ENCODE results near the gene UBASH3A.

The UBASH3A gene

DNA sequence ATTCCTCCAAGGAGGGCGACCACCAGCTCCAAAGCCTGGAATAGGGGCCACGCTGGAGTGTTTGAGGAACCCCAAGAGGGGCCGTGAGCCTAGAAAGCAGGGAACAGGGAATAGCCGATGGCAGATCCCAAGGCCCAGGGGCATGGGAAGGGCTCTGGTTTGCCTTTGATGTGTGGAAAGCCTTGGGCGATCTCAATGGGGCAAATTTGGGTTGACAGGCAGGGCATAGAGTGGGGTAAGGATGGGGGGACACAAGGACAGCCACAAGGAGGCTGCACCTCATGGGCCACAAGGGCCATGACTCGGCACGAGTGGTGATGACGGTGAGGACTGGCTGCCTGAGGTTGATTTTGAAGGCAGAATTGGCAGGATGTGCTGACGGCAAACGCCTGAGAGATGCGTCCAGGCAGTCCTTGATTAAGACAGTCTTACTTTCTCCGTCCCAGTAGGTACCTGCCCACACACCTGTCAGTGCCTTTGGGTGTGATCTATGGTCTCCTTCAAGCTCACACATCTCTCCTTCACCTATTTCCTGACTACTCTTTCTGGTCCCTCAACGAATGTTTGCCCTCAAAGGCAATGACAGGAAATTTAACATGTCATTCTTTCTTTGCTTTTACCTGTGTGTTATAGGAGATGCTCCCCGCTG lies 5.8 kb upstream of the UBASH3A start:
- TF ChIP-seq, protein P1, sequence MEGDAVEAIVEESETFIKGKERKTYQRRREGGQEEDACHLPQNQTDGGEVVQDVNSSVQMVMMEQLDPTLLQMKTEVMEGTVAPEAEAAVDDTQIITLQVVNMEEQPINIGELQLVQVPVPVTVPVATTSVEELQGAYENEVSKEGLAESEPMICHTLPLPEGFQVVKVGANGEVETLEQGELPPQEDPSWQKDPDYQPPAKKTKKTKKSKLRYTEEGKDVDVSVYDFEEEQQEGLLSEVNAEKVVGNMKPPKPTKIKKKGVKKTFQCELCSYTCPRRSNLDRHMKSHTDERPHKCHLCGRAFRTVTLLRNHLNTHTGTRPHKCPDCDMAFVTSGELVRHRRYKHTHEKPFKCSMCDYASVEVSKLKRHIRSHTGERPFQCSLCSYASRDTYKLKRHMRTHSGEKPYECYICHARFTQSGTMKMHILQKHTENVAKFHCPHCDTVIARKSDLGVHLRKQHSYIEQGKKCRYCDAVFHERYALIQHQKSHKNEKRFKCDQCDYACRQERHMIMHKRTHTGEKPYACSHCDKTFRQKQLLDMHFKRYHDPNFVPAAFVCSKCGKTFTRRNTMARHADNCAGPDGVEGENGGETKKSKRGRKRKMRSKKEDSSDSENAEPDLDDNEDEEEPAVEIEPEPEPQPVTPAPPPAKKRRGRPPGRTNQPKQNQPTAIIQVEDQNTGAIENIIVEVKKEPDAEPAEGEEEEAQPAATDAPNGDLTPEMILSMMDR (IDR thresholded peaks at IDR 0.05; ENCODE audit: borderline replicate concordance, control extremely low read depth, extremely low read depth, insufficient read depth, missing control alignments): no peak
- in situ Hi-C loops (cut with MboI; ENCODE audit: low sequenced_read_pairs, unreplicated experiment): no loop called here
- no peak for DNase-seq (ENCODE audit: low spot score)

DNA sequence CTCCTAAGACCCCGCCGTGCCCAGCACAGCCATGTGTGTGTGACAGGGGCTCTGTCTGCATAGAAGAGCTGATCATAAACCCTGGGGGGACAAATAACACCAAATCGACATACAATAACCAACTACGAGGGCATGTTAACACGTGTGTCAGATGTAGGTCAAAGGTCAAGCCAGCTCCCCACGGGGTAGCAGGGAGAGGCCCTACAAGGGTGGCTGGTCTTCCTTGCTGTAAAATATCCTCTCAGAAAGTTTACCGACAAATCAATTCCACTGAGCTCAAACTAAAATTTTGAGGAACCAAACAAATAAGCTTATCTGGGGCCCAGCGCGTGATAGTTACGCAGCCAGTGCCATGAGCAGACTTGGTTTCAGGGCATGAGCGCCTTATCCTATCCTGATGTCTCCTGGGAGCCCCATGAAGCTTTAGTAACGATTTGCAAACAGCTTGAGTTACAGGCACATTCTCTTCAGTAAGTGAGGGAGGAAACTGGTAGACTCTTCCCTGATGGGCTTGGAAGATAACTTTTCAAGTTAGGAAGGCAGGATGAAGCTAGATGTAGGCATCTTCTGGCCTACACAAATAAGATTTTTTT lies 5.2 kb upstream of the UBASH3A start:
- in situ Hi-C loops (cut with MboI; ENCODE audit: low sequenced_read_pairs, unreplicated experiment): no loop called here
- TF ChIP-seq, protein P1 (IDR thresholded peaks at IDR 0.05; ENCODE audit: borderline replicate concordance, control extremely low read depth, extremely low read depth, insufficient read depth, missing control alignments): no peak
- no peak for DNase-seq (ENCODE audit: low spot score)

DNA sequence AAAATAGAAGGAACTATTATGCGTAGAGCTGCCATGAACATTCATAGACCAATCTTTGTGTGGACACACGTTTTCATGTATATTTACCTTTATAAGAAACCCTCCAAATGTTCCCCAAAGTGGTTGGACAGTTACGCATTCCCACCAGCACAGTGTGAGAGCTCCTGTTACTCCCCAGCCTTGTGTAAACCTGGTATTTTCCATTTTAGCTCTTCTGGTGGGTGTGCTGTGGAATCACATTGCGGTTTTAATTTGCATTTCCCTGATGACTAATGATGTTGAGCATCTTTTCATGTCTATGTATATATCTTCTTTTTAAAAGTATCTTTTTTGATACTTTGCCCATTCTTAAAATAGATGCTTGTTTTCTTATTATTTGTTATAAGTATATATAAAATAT lies 3.2 kb upstream of the UBASH3A start:
- DNase-seq (ENCODE audit: low spot score): no peak
- in situ Hi-C loops (cut with MboI; ENCODE audit: low sequenced_read_pairs, unreplicated experiment): no loop called here
- TF ChIP-seq, protein P1 (IDR thresholded peaks at IDR 0.05; ENCODE audit: borderline replicate concordance, control extremely low read depth, extremely low read depth, insufficient read depth, missing control alignments): no peak

DNA sequence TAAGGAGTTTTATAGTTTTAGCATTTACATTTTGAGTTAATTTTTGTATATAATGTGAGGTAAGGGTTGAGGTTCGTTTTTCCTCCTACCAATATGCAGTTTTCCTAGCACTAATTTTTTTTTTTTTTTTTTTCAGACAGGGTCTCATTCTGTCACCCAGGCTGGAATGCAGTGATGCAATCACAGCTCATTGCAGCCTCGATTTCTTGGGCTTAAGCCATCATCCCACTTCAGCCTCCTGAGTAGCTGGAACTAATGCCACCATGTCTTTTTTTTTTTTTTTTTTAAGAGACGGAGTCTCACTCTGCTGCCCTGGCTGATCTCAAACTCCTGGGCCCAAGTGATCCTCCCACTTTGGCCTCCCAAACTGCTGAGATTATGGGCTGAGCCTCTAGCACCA lies 2.5 kb upstream of the UBASH3A start:
- in situ Hi-C loops (cut with MboI; ENCODE audit: low sequenced_read_pairs, unreplicated experiment): no loop called here
- no peak for DNase-seq (ENCODE audit: low spot score)
- TF ChIP-seq, protein P1 (IDR thresholded peaks at IDR 0.05; ENCODE audit: borderline replicate concordance, control extremely low read depth, extremely low read depth, insufficient read depth, missing control alignments): no peak

DNA sequence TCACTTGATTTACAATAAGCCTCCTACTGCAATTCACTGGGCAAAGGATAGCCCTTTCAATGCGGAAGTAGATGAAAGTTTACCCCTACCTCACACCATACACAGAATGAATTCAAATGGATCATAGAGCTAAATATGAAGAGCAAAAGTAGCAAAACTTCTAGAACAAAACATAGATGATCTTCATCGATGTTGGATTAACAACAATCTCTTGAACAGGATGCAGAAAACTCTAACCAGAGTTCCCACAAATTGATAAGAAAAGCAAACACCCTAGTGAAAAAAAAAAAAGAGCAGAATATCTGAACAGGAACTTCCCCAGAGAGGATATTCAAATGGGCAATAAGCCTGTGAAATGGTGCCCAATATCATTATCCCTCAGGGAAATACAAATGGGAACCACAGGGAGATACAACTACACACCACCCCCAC lies 1.9 kb upstream of the UBASH3A start:
- TF ChIP-seq, protein P1 (IDR thresholded peaks at IDR 0.05; ENCODE audit: borderline replicate concordance, control extremely low read depth, extremely low read depth, insufficient read depth, missing control alignments): no peak
- no peak for DNase-seq (ENCODE audit: low spot score)
- in situ Hi-C loops (cut with MboI; ENCODE audit: low sequenced_read_pairs, unreplicated experiment): no loop called here

DNA sequence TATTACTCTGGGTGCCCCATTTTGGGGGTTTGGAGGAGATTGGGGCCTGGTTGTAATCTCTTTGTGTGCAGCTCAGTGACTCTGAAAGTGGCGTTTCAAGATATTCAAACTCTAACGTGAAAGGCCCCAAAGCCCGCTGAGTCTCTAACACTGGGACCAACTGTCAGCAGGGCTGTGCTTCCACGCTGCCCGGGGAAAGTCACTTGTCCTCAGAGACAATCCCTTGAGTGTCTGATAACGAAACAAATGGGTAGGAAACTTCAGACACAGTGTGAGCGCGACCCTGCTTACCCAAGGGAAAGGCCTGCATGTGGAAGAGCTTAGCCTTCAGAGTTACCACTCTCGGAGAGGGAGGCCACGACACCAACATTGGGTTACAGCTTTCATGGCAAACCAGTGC lies 837 bp downstream of the UBASH3A start:
- DNase-seq (ENCODE audit: low spot score): no peak
- in situ Hi-C loops (cut with MboI; ENCODE audit: low sequenced_read_pairs, unreplicated experiment): no loop called here
- TF ChIP-seq, protein P1 (IDR thresholded peaks at IDR 0.05; ENCODE audit: borderline replicate concordance, control extremely low read depth, extremely low read depth, insufficient read depth, missing control alignments): no peak

All from GM13976 (cell line).